HepG2 (cell line): ENCODE data around the gene LPAR4. TPM values are rescaled to one million over a fixed set of nuclear protein-coding genes. Genes with fewer than 3 reads are reported as not detected.

Source experiments
- FOSL2 ChIP-seq: sonication (generic); formaldehyde crosslinking; IDR thresholded peaks from 2 replicates; pipeline ENCODE4 v1.4.0; 2020; ENCODE audit warnings: missing genetic modification reagents
- HNRNPUL1 ChIP-seq: fragments of 200-400 bp; formaldehyde crosslinking; IDR thresholded peaks from 2 replicates; pipeline ENCODE4 v1.6.1; 2017; ENCODE audit warnings: low read depth, mild to moderate bottlenecking, low read length, moderate library complexity
- LBX2 ChIP-seq: sonication (generic); formaldehyde crosslinking; IDR thresholded peaks from 2 replicates; pipeline ENCODE4 v1.5.0; 2020; ENCODE audit warnings: missing genetic modification reagents, mild to moderate bottlenecking, borderline replicate concordance
- MTF2 ChIP-seq: sonication (generic); formaldehyde crosslinking; IDR thresholded peaks from 2 replicates; pipeline ENCODE4 v1.5.0; 2020; ENCODE audit warnings: missing genetic modification reagents, borderline replicate concordance
- RAD51 ChIP-seq: fragments of 450-650 bp; IDR thresholded peaks from 2 replicates; pipeline ENCODE4 v1.6.1; 2016; ENCODE audit warnings: borderline replicate concordance
- SETDB1 ChIP-seq: sonication (generic); formaldehyde crosslinking; IDR thresholded peaks from 2 replicates; pipeline ENCODE4 v1.5.1; 2020; ENCODE audit warnings: missing genetic modification reagents, mild to moderate bottlenecking, borderline replicate concordance
- ZFP41 ChIP-seq: sonication (generic); formaldehyde crosslinking; IDR thresholded peaks from 2 replicates; pipeline ENCODE4 v1.4.0; 2020; ENCODE audit warnings: mild to moderate bottlenecking, missing genetic modification reagents, borderline replicate concordance
- ZNF343 ChIP-seq: sonication (generic); formaldehyde crosslinking; IDR thresholded peaks from 2 replicates; pipeline ENCODE4 v1.4.0; 2020; ENCODE audit warnings: mild to moderate bottlenecking, missing genetic modification reagents
- ZNF580 ChIP-seq: IDR thresholded peaks from 2 replicates; pipeline ENCODE4 v1.6.1; 2016; ENCODE audit warnings: low read depth, borderline replicate concordance
- ZNF790 ChIP-seq: sonication (generic); formaldehyde crosslinking; IDR thresholded peaks from 2 replicates; pipeline ENCODE4 v1.8.0; 2022; ENCODE audit warnings: missing genetic modification reagents, mild to moderate bottlenecking, borderline replicate concordance
- polyA plus RNA-seq, 8 experiments: library from polyadenylated mRNA; depleted of rRNA in 3 of 8; stranded (reverse) in 7 of 8; unstranded in 1 of 8; fragments of >200 nt; fragmentation: Illumina TruSeq in 4 of 8; extraction: Trizol in 4 of 8; gene quantifications; 2 replicates each; pipeline versions ENCODE4 v1.2.1 to v1.2.3, GENCODE V29; 2011 to 2016; ENCODE audit warnings: low read depth in 4 of 8, missing spikeins in 1 of 8, mixed read lengths in 1 of 8; ENCODE audit not compliant: insufficient read depth in 1 of 8
- total RNA-seq, 5 experiments: library from RNA; depleted of rRNA; stranded (reverse); fragments of >200 nt; fragmentation: Illumina TruSeq; extraction: Trizol; gene quantifications; 2 replicates each; pipeline ENCODE4 v1.2.3, GENCODE V29; 2016; ENCODE audit warnings: low read depth in 1 of 5
- TF ChIP-seq, protein P1 (sequence below): sonication (generic); formaldehyde crosslinking; IDR thresholded peaks from 2 replicates; pipeline ENCODE4 v1.4.0; 2020; ENCODE audit warnings: missing genetic modification reagents, mild to moderate bottlenecking, borderline replicate concordance
- TF ChIP-seq, protein P2 (sequence below): sonication (generic); formaldehyde crosslinking; IDR thresholded peaks from 2 replicates; pipeline ENCODE4 v1.4.0; 2020; ENCODE audit warnings: low read depth, missing genetic modification reagents
- TF ChIP-seq, protein P3 (sequence below), 2 experiments: fragments of 450-650 bp in 1 of 2; sonication (generic) in 1 of 2; formaldehyde crosslinking in 1 of 2; IDR thresholded peaks; 2 replicates each; pipeline versions ENCODE4 v1.6.1 to v1.8.0; 2016 to 2022; ENCODE audit warnings: antibody characterized with exemption in 1 of 2, mild to moderate bottlenecking in 1 of 2, missing genetic modification reagents in 1 of 2

Gene LPAR4
- total and polyA plus RNA-seq, 2 of the 13 experiments (the other 11 are each of a cell fraction or from before 2014, with no cell fraction given): not detected

- TF ChIP-seq HNRNPUL1 (no peak), SETDB1 (CRISPR knock-in tag) (no peak), FOSL2 (no peak), ZFP41 (CRISPR knock-in tag) (no peak), MTF2 (CRISPR knock-in tag) (no peak), LBX2 (CRISPR knock-in tag) (no peak), ZNF343 (CRISPR knock-in tag) (no peak), ZNF790 (no peak), ZNF580 (no peak), RAD51 (no peak)
- TF ChIP-seq, protein P1, sequence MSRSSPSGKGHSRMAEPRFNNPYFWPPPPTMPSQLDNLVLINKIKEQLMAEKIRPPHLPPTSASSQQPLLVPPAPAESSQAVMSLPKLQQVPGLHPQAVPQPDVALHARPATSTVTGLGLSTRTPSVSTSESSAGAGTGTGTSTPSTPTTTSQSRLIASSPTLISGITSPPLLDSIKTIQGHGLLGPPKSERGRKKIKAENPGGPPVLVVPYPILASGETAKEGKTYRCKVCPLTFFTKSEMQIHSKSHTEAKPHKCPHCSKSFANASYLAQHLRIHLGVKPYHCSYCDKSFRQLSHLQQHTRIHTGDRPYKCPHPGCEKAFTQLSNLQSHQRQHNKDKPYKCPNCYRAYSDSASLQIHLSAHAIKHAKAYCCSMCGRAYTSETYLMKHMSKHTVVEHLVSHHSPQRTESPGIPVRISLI (CRISPR knock-in tag): no peak
- TF ChIP-seq, protein P2, sequence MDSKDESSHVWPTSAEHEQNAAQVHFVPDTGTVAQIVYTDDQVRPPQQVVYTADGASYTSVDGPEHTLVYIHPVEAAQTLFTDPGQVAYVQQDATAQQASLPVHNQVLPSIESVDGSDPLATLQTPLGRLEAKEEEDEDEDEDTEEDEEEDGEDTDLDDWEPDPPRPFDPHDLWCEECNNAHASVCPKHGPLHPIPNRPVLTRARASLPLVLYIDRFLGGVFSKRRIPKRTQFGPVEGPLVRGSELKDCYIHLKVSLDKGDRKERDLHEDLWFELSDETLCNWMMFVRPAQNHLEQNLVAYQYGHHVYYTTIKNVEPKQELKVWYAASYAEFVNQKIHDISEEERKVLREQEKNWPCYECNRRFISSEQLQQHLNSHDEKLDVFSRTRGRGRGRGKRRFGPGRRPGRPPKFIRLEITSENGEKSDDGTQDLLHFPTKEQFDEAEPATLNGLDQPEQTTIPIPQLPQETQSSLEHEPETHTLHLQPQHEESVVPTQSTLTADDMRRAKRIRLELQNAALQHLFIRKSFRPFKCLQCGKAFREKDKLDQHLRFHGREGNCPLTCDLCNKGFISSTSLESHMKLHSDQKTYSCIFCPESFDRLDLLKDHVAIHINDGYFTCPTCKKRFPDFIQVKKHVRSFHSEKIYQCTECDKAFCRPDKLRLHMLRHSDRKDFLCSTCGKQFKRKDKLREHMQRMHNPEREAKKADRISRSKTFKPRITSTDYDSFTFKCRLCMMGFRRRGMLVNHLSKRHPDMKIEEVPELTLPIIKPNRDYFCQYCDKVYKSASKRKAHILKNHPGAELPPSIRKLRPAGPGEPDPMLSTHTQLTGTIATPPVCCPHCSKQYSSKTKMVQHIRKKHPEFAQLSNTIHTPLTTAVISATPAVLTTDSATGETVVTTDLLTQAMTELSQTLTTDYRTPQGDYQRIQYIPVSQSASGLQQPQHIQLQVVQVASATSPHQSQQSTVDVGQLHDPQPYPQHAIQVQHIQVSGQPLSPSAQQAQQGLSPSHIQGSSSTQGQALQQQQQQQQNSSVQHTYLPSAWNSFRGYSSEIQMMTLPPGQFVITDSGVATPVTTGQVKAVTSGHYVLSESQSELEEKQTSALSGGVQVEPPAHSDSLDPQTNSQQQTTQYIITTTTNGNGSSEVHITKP (CRISPR knock-in tag): no peak
- TF ChIP-seq, protein P3, sequence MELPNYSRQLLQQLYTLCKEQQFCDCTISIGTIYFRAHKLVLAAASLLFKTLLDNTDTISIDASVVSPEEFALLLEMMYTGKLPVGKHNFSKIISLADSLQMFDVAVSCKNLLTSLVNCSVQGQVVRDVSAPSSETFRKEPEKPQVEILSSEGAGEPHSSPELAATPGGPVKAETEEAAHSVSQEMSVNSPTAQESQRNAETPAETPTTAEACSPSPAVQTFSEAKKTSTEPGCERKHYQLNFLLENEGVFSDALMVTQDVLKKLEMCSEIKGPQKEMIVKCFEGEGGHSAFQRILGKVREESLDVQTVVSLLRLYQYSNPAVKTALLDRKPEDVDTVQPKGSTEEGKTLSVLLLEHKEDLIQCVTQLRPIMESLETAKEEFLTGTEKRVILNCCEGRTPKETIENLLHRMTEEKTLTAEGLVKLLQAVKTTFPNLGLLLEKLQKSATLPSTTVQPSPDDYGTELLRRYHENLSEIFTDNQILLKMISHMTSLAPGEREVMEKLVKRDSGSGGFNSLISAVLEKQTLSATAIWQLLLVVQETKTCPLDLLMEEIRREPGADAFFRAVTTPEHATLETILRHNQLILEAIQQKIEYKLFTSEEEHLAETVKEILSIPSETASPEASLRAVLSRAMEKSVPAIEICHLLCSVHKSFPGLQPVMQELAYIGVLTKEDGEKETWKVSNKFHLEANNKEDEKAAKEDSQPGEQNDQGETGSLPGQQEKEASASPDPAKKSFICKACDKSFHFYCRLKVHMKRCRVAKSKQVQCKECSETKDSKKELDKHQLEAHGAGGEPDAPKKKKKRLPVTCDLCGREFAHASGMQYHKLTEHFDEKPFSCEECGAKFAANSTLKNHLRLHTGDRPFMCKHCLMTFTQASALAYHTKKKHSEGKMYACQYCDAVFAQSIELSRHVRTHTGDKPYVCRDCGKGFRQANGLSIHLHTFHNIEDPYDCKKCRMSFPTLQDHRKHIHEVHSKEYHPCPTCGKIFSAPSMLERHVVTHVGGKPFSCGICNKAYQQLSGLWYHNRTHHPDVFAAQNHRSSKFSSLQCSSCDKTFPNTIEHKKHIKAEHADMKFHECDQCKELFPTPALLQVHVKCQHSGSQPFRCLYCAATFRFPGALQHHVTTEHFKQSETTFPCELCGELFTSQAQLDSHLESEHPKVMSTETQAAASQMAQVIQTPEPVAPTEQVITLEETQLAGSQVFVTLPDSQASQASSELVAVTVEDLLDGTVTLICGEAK (IDR thresholded peaks at IDR 0.05): no peak
- TF ChIP-seq, protein P3 (CRISPR knock-in tag; IDR thresholded peaks at IDR 0.05): no peak
These were observed 451 bp downstream of the LPAR4 start (continued) for GRCh38 chrX:78747971-78748370.
